ENCODE results near the gene FLRT3. TPM values are rescaled to one million over a fixed set of nuclear protein-coding genes. Genes with fewer than 3 reads are reported as not detected.

Gene FLRT3
- total RNA-seq, 1 experiment from 2014 or later = not detected

DNA sequence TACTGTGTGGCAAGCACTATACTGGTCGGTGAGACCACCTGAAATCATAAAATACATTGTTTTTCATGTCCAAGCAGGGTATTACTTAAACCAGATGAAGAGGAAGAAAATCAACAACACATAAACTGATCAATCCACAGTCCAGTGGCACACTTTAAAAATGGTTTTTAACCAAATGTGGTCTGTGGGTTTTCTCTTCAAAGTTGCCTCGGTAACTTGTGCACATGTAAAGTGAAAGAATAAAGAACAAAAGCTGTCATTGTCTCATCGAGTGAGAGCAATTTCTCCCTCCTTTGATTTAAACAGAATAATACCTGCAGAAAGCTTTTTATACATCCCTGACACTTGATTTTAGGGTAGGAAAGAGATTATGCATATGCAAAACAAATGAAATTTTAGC, 3.7 kb downstream of the FLRT3 start:
- CTCF ChIA-PET = no interaction called here
- TF ChIP-seq EZH2 (IDR thresholded peaks at IDR 0.05; ENCODE audit: borderline replicate concordance, low read depth, low read length, poor library complexity, severe bottlenecking) = no peak
- TF ChIP-seq, protein P1, sequence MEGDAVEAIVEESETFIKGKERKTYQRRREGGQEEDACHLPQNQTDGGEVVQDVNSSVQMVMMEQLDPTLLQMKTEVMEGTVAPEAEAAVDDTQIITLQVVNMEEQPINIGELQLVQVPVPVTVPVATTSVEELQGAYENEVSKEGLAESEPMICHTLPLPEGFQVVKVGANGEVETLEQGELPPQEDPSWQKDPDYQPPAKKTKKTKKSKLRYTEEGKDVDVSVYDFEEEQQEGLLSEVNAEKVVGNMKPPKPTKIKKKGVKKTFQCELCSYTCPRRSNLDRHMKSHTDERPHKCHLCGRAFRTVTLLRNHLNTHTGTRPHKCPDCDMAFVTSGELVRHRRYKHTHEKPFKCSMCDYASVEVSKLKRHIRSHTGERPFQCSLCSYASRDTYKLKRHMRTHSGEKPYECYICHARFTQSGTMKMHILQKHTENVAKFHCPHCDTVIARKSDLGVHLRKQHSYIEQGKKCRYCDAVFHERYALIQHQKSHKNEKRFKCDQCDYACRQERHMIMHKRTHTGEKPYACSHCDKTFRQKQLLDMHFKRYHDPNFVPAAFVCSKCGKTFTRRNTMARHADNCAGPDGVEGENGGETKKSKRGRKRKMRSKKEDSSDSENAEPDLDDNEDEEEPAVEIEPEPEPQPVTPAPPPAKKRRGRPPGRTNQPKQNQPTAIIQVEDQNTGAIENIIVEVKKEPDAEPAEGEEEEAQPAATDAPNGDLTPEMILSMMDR (conservative IDR thresholded peaks at IDR 0.05; ENCODE audit: low read depth, low read length) = no peak

DNA sequence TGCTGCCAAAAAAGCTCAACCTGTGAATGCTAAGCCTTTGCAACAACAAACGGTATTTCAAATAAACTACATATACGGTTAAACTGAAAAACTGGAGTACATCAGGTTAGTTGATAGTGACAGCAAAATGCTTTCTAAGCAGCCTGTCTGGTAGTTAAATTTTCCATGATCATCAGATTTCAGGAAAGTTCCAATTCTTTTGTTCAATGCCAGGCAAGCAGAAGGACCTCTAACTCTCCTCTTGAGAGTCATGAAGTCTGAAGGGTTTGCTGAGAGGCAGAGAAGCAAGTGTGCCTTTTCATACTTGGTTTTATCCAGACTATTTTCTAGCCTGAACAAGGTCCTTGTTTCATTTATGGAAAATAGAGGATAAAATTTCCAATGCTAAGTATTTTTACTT, 4.5 kb downstream of the FLRT3 start:
- Histone ChIP-seq H3K4me3 (ENCODE audit: low read depth, low read length, poor library complexity, severe bottlenecking) (no peak overlapping the region), H3K4me1 (ENCODE audit: insufficient read depth, low read length, poor library complexity, severe bottlenecking) (no peaks in the 10 kb centered on the region), H3K9me3 (ENCODE audit: low read depth, low read length, poor library complexity, severe bottlenecking) (no peaks in the 10 kb centered on the region), H3K36me3 (ENCODE audit: insufficient read depth, low read length, poor library complexity, severe bottlenecking) (no peaks in the 10 kb centered on the region), H3K27ac (ENCODE audit: low read depth, low read length, poor library complexity, severe bottlenecking) (no peak overlapping the region), H3K27me3 (replicated peaks; ENCODE audit: insufficient read depth, low read depth, low read length, poor library complexity) (peaks cover 16% of the 10 kb centered on the region)
- ChIA-PET CTCF (no interaction called here), POLR2A (ENCODE audit: low non-redundant PET) (no interaction called here)
- no TSS peak for BruUV-seq (replicated peaks)
- TF ChIP-seq EZH2 (IDR thresholded peaks at IDR 0.05; ENCODE audit: borderline replicate concordance, low read depth, low read length, poor library complexity, severe bottlenecking) = no peak
- TF ChIP-seq, protein P1 (conservative IDR thresholded peaks at IDR 0.05; ENCODE audit: low read depth, low read length) = no peak
- intact Hi-C loops (cut with micrococcal nuclease; ENCODE audit: unreplicated experiment) = no loop called here
- DNase-seq (ENCODE audit: low spot score) = no peak

More for the DNA sequence above, 3.7 kb downstream of the FLRT3 start:
- H3K4me1 ChIP-seq (ENCODE audit: insufficient read depth, low read length, poor library complexity, severe bottlenecking) = no peaks in the 10 kb centered on the region
- no peaks in the 10 kb centered on the region for H3K36me3 ChIP-seq (ENCODE audit: insufficient read depth, low read length, poor library complexity, severe bottlenecking)
- DNase-seq (ENCODE audit: low spot score) = no peak
- H3K27me3 ChIP-seq (replicated peaks; ENCODE audit: insufficient read depth, low read depth, low read length, poor library complexity) = peaks cover 16% of the 10 kb centered on the region
- no TSS peak for BruUV-seq (replicated peaks)
- POLR2A ChIA-PET (ENCODE audit: low non-redundant PET) = no interaction called here
- H3K9me3 ChIP-seq (ENCODE audit: low read depth, low read length, poor library complexity, severe bottlenecking) = no peaks in the 10 kb centered on the region
- H3K4me3 ChIP-seq (ENCODE audit: low read depth, low read length, poor library complexity, severe bottlenecking) = no peak overlapping the region
- intact Hi-C loops (cut with micrococcal nuclease; ENCODE audit: unreplicated experiment) = no loop called here
- H3K27ac ChIP-seq (ENCODE audit: low read depth, low read length, poor library complexity, severe bottlenecking) = no peak overlapping the region

DNA sequence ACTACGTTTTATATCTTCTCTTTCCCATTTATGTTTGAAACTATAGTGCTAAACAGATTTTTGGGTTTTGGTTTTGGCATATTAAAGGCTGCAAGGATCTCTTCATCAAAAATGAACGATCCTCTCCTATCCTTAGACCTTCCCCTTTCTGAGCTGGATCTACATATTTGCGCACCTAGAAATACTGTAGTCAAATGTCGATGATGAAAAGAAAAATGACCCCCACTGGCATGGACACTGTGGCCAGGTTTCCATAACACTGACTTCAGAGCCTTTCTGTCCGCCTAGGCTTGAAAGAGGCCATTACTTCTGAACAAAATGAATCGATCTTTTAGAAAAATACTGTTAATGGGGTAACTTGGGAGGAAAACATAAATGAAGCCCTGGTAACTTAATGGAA, 5.8 kb downstream of the FLRT3 start:
- DNase-seq (ENCODE audit: low spot score) = no peak
- H3K4me3 ChIP-seq (ENCODE audit: low read depth, low read length, poor library complexity, severe bottlenecking) = no peak overlapping the region
- peaks cover 16% of the 10 kb centered on the region for H3K27me3 ChIP-seq (replicated peaks; ENCODE audit: insufficient read depth, low read depth, low read length, poor library complexity)
- TF ChIP-seq, protein P1 (conservative IDR thresholded peaks at IDR 0.05; ENCODE audit: low read depth, low read length) = no peak
- no peak for TF ChIP-seq EZH2 (IDR thresholded peaks at IDR 0.05; ENCODE audit: borderline replicate concordance, low read depth, low read length, poor library complexity, severe bottlenecking)
- H3K9me3 ChIP-seq (ENCODE audit: low read depth, low read length, poor library complexity, severe bottlenecking) = no peaks in the 10 kb centered on the region
- H3K4me1 ChIP-seq (ENCODE audit: insufficient read depth, low read length, poor library complexity, severe bottlenecking) = no peaks in the 10 kb centered on the region
- no TSS peak for BruUV-seq (replicated peaks)
- ChIA-PET CTCF (no interaction called here), POLR2A (ENCODE audit: low non-redundant PET) (no interaction called here)
- H3K27ac ChIP-seq (ENCODE audit: low read depth, low read length, poor library complexity, severe bottlenecking) = no peak overlapping the region
- intact Hi-C loops (cut with micrococcal nuclease; ENCODE audit: unreplicated experiment) = no loop called here
- no peaks in the 10 kb centered on the region for H3K36me3 ChIP-seq (ENCODE audit: insufficient read depth, low read length, poor library complexity, severe bottlenecking)

Data from A673 (cell line).